ENCODE data around the gene RPGR.

DNA sequence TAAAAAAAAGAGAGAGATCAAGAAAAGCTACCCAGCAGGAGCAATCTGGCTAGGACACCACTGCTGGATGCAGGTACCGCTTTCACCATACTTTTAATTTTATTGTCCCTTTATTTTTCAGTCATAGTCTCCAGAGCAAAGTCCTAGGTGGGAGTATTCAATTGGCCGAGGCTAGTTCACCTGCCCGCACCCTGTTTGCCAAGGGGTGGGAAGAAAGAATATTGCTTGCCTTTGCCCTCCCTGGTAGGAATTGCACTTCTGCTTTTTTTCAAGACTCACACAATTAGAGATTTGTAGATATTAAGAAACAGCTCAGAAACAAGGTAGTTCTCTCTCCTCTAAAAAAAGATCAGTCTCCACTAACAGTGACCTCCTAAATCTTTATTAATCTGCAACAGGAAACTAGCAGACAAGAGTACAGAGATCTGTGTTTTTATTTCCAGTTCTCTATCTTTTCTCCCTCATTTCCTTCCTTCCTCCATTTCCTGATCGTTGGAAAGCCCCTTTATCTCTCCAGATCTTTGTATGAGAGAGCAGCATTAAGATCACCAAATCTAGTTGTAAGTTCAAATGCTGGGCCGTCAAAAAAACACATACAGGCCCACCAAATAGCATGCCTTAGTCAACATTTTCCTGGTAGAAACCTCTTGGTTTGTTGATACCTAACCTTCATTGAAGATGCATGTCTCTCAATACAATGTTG lies 9.4 kb upstream of the RPGR start:
- no peak for TF ChIP-seq CTCF (IDR thresholded peaks at IDR 0.05)
- no peak for TF ChIP-seq POLR2A (IDR thresholded peaks at IDR 0.05)

All from testis (tissue), 2 donors.